Astrocyte of the cerebellum (primary cell): ENCODE measurements around the gene PCDH19.

Experiments
- DNase-seq: peaks from one replicate; pipeline ENCODE4 v3.0.0-alpha.2; 2011; ENCODE audit warnings: low read depth
- H3K4me3 ChIP-seq: 2 replicates; pipeline ENCODE4 v1.5.1; 2011; ENCODE audit warnings: mild to moderate bottlenecking, low read depth, low read length, moderate library complexity
- in situ Hi-C: cut with HindIII; loops from 2 replicates; pipeline ENCODE4 v1.10.0; 2017; ENCODE audit warnings: low sequenced_read_pairs
- TF ChIP-seq, protein P1 (sequence below): IDR thresholded peaks from 2 replicates; pipeline ENCODE4 v1.5.1; 2012; ENCODE audit warnings: low read length, low read depth, moderate library complexity, mild to moderate bottlenecking; ENCODE audit errors: missing control alignments

Gene PCDH19

DNA sequence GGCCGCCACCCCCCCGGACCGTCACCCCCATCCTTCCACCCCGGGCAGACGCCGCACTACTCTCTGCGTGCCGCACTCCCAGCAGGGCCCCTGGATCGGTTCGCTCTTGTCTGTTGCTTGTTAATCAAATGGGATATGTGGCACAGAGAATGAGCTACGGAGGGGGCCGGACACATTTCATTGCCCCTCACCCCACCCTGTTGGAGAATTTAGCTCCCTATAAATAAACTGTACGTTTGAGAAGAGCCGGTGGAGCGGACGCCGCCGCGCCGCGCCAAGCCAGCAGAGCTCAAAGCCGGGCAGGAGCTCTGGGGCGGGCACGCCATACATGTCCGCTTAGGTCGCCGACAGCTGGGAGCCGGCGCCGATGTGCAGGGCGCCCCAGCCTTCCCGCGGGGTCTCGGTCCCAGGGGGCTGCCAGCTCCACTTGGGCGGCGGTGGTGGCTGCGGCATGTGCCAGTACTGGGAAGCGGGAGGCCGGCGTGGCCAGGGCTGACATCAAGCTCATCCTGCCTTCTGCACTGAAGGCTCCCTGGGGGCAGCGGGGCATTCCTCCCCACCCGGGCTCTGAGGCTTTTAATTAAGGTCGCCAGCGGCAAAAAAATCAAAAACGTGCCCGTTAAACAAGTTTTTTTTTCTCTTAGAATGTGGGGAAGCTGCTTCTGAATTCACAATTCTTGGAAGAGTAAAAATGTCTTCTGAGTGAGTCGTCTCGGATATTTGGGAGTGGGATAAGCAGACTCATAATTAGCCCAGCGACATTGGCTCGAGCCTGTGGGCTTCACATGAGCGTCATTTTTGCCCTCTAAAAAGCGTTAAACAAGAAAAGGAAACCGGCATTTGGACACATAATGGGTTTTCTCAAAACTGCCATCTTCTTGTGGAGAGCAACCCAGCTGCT is 1.1 kb upstream of the PCDH19 start:
- no peak for DNase-seq
- H3K4me3 ChIP-seq = no peak overlapping the region
- TF ChIP-seq, protein P1, sequence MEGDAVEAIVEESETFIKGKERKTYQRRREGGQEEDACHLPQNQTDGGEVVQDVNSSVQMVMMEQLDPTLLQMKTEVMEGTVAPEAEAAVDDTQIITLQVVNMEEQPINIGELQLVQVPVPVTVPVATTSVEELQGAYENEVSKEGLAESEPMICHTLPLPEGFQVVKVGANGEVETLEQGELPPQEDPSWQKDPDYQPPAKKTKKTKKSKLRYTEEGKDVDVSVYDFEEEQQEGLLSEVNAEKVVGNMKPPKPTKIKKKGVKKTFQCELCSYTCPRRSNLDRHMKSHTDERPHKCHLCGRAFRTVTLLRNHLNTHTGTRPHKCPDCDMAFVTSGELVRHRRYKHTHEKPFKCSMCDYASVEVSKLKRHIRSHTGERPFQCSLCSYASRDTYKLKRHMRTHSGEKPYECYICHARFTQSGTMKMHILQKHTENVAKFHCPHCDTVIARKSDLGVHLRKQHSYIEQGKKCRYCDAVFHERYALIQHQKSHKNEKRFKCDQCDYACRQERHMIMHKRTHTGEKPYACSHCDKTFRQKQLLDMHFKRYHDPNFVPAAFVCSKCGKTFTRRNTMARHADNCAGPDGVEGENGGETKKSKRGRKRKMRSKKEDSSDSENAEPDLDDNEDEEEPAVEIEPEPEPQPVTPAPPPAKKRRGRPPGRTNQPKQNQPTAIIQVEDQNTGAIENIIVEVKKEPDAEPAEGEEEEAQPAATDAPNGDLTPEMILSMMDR = no peak
- in situ Hi-C loops = no loop called here

DNA sequence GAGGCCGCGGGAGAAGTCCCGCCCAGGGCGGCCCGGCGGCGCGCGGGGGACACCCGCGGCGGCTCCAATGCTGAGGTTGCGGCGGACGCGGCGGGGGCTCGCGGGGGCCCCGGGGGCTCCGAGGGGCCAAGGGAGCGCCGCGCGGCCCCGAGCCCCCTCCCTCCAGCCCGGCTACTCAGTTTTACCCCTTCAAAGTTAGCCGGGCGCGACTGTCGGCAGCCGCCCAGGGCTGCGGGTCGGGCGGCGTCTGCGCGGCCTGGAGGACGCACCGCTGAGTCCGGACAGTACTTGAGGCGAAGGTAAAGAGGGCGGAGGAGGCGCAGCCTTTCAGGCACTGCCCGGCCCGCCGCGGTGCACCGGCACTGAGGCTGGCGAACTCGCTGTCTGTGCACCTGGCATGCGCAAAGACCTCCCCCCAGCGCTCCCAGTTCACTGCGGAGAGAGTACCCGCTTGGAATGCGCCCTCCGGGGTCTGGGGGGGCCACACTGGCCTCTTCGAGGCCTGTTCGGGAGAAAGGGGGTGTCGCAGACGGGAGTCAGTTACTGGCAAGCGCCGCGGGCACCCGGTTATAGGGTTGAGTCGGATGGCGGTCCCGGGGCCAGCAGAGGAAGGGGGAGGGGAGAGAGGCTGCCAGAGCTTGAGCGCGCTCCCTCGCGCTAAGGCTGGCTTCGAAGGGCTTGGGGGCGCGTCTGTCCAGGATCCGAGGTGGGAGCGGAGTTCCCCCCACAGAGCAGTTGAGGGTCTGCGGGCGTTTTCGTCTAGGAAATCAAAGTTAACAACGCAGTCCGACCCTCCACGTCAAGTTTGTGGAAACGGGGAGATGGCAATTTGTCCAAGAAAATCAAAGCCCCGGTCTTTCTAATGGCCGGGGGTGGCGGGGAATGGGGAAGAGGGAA is 1.1 kb downstream of the PCDH19 start:
- peak overlapping the region; percentile 28 for H3K4me3 ChIP-seq
- in situ Hi-C loops = no loop called here
- TF ChIP-seq, protein P1 = no peak

DNA sequence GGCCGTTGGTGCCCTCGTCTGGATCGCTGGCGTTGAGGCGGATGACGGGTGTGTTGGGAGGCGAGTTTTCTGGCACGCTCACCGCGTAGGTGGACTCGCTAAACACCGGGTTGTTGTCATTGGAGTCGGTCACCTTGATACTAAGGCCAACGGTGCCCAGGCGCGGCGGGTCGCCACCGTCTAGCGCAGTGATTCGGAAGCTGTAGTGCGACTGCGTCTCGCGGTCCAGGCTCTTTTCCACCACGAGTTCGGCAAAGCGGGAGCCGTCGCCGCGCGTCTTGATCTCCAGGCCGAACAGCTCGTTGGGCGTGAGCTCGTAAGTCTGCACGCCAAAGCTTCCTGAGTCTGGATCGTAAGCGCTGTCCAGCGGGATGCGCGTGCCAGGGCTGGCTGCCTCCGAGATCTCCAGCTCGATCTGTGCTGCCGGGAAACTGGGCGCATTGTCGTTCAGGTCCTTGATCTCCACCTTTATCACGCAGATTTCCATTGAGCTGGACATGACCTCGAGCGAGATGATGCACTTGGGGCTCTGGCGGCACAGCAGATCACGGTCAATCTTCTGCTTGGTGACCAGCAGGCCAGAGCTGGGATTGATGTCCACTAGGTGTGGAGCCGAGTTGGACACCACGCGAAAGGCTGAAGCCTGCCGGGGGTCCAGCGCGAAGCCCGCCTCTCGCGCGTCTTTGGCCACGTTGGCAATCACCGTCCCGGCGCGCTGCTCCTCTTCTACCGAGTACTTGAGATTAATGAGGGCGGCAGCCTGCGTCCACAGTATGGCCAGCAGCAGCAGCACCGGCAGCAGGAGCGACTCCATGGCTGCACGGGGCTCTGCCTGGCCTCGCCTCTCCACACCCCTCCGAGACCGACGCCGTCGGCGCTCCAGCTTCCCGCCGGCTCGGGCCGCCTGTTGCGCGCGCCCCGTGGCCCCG is 2.0 kb downstream of the PCDH19 start:
- no peak overlapping the region for H3K4me3 ChIP-seq
- DNase-seq = no peak
- TF ChIP-seq, protein P1 = no peak
- in situ Hi-C loops = no loop called here

More for the DNA sequence above, 1.1 kb downstream of the PCDH19 start:
- no peak for DNase-seq

DNA sequence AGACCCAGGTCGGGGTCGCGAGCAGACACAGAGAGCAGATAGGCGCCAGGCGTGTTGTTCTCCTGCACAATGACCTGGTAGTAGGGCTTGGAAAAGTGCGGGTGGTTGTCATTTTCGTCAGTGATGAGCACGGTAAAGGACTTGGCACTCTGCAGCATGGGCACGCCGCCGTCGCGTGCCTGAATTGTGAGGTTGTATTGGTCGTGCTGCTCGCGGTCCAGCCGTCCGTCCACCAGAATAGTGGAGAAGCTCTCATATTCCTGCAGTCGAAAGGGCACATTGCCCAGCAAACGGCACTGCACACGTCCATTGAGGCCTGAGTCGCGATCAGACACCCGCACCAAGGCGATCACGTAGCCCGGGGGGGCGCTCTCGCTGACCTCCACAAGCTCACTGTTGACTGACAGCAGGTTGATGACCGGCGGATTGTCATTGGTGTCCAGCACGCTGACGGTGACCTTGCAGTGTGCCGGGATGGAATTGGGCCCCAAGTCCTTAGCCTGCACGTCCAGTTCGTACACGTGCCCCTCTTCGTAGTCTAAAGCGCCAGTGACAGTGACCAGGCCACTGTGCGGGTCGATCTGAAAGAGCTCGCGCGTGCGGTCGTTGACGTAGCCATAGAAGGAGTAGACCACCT is 2.8 kb downstream of the PCDH19 start:
- DNase-seq = no peak
- TF ChIP-seq, protein P1 = no peak
- in situ Hi-C loops = no loop called here
- no peak overlapping the region for H3K4me3 ChIP-seq

DNA sequence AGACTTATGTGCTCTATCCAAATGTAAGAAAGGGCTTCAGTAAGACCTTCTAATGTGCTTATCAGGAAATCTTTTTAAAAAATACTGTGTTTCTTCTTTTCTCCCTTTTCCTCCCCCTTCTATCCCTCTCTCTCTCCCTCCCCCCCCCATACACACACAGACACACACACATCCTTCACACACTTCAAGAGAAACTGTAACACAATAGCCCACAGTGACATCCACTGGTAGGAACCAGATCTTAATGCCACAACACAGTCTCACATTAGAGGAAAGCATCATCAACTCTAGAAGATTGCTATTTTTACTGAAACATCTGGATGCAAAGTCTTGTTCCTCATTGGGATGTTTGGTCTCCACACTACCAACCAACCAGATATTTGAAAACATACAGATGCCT is 4.6 kb downstream of the PCDH19 start:
- TF ChIP-seq, protein P1 = no peak
- DNase-seq = no peak
- H3K4me3 ChIP-seq = no peak overlapping the region
- in situ Hi-C loops = no loop called here
